ENCODE results near the gene MCOLN1. TPM values are rescaled to one million over a fixed set of nuclear protein-coding genes. Genes with fewer than 3 reads are reported as not detected.

Gene MCOLN1
- total and polyA plus RNA-seq, 2 of the 4 experiments (the other 2 are of a cell fraction) = 3.4 to 19.6 TPM

DNA sequence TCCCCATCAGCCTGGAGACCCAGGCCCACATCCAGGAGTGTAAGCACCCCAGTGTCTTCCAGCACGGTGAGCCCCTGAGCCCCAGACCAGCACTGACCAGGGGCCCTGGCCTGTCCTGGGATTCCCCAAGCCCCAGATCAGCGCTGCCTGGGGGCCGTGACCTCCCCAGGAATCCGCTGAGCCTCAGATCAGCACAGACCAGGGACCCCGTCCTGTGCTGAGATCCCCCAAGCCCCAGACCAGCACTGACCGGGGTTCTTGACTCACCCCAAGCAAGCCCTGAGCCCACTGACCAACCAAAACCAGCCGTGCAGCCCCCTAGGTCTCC is 5.7 kb downstream of the MCOLN1 start:
- no peak overlapping the region for H4K91ac ChIP-seq (ENCODE audit: insufficient read depth, low read depth, low read length)
- in situ Hi-C loops (cut with MboI; ENCODE audit: low sequenced_read_pairs) = no loop called here

More for the DNA sequence above, 5.7 kb downstream of the MCOLN1 start:
- WGBS, 2 experiments (ENCODE audit: extremely low coverage in 2 of 2, insufficient read length in 1 of 2) = 98% methylated on average over 6 of the region's 7 CpGs; no CpG with 5 or more reads in 1 of the 2 experiments
- Histone ChIP-seq H2BK15ac (ENCODE audit: low read depth, low read length) (no peak overlapping the region), H3K4me3 (ENCODE audit: insufficient read depth, low read depth, low read length) (no peak overlapping the region), H2AK5ac (ENCODE audit: low read depth, low read length) (no peak overlapping the region), H2BK5ac (ENCODE audit: low read depth, low read length, poor library complexity, severe bottlenecking) (no peak overlapping the region), H2AK9ac (replicated peaks; ENCODE audit: low read depth, low read length, poor library complexity) (no peak overlapping the region), H3K27me3 (ENCODE audit: control insufficient read depth, insufficient read depth, low read length) (no peaks in the 10 kb centered on the region), H3K4ac (ENCODE audit: low read depth, low read length) (no peak overlapping the region), H3K27ac (ENCODE audit: insufficient read depth, low read length) (no peak overlapping the region), H4K5ac (ENCODE audit: low read depth, low read length) (no peak overlapping the region), H3K9ac (ENCODE audit: low read depth, low read length) (no peak overlapping the region), H2BK20ac (ENCODE audit: low read depth, low read length) (no peak overlapping the region), H3K9me1 (ENCODE audit: insufficient read depth, low read length) (peaks cover 3% of the 10 kb centered on the region), H3K56ac (ENCODE audit: extremely low read depth, insufficient read depth, low read length) (no peak overlapping the region), H3K9me3 (ENCODE audit: control insufficient read depth, insufficient read depth, low read length) (no peaks in the 10 kb centered on the region), H3K4me2 (ENCODE audit: low read depth, low read length) (no peak overlapping the region), H4K20me1 (ENCODE audit: insufficient read depth, low read length) (no peaks in the 10 kb centered on the region), H2BK120ac (ENCODE audit: low read depth, low read length) (no peak overlapping the region), H3K14ac (replicated peaks; ENCODE audit: low read depth, low read length) (no peak overlapping the region), H3K79me1 (ENCODE audit: low read depth in 1 of 2, low read length in 2 of 2) (peaks cover 4 to 16% of the 10 kb centered on the region in 2 experiments), H3K23ac (ENCODE audit: low read depth, low read length) (no peak overlapping the region), H3K4me1 (ENCODE audit: control insufficient read depth, insufficient read depth, low read length) (peaks cover 2% of the 10 kb centered on the region), H2AFZ (replicated peaks; ENCODE audit: low read length, poor library complexity) (no peak overlapping the region), H3K36me3 (ENCODE audit: control insufficient read depth, insufficient read depth, low read length) (peaks cover 15% of the 10 kb centered on the region), H4K8ac (ENCODE audit: low read depth in 2 of 2, low read length in 2 of 2) (no peak overlapping the region), H3K18ac (ENCODE audit: low read depth, low read length) (no peak overlapping the region)
- TF ChIP-seq SMC3 (IDR thresholded peaks at IDR 0.05; ENCODE audit: low read depth, low read length) (no peak), MXI1 (IDR thresholded peaks at IDR 0.05; ENCODE audit: borderline replicate concordance, low read depth, low read length) (no peak), CHD1 (IDR thresholded peaks at IDR 0.05; ENCODE audit: low read depth, low read length) (no peak)
- ChIA-PET POLR2A (ENCODE audit: unreplicated experiment) (no interaction called here), CTCF (no interaction called here)
- ATAC-seq (ENCODE audit: low read depth) (no peak), DNase-seq (no peak)
- intact Hi-C loops (cut with micrococcal nuclease) = no loop called here
- dilution Hi-C loops (cut with HindIII; ENCODE audit: low sequenced_read_pairs, unreplicated experiment) = no loop called here
- no TSS peak for BruUV-seq (replicated peaks)

Measured in IMR-90 (cell line).